ENCODE measurements around the gene CETN3. TPM values are rescaled to one million over a fixed set of nuclear protein-coding genes. Genes with fewer than 3 reads are reported as not detected.

CETN3 gene
- total RNA-seq, 1 experiment from 2014 or later, result 28.5 TPM

DNA sequence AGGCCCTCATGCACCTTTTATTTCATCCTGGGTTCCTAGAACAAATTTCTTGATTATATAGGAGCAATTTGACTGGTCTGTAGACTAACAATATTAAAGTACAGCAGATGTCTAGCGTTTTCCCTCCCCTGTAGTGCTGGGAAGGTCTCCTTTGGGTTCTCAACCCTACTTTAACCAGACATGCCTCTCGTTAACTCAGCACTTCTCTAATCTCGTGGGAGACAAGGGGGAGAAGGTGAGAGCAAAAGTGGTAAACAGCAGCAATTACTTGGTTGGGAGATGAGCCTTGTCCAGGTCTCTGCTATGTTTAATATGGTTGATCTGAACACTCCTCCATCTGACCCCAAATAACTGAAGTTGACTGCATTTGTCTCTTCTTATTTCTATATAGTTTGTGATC is 22.0 kb downstream of the CETN3 start:
- no peak for ATAC-seq
- no peak overlapping the region for H3K9ac ChIP-seq (ENCODE audit: low read length)
- ChIA-PET CTCF (interaction anchor here (1.1 kb wide), 1 partner anchor 217 kb away, joined by 3 read pairs; no protein-coding TSS in a partner anchor), POLR2A (ENCODE audit: unreplicated experiment) (interaction anchor here (0.5 kb wide), 1 partner anchor 23 kb away, joined by 3 read pairs; no protein-coding TSS in a partner anchor)
- H2AFZ ChIP-seq (ENCODE audit: low read length), result no peak overlapping the region
- no peaks in the 10 kb centered on the region for H3K79me2 ChIP-seq (ENCODE audit: low read length)
- H3K4me1 ChIP-seq (ENCODE audit: insufficient read depth, low read length), result no peaks in the 10 kb centered on the region
- no peaks in the 10 kb centered on the region for H3K36me3 ChIP-seq (ENCODE audit: low read depth, low read length)
- TF ChIP-seq EZH2 (IDR thresholded peaks at IDR 0.05; ENCODE audit: low read length, unreplicated experiment), result no peak
- DNase-seq, result no peak
- H4K20me1 ChIP-seq (ENCODE audit: low read length), result no peaks in the 10 kb centered on the region
- no peaks in the 10 kb centered on the region for H3F3A ChIP-seq (ENCODE audit: low read length, unreplicated experiment)
- H3K9me3 ChIP-seq (ENCODE audit: low read length), result no peaks in the 10 kb centered on the region
- H3K27ac ChIP-seq (ENCODE audit: low read length), result no peak overlapping the region
- intact Hi-C loops (cut with micrococcal nuclease), result loop anchor here (5.0 kb wide), 3 partner anchors 80 to 1660 kb away; no protein-coding TSS in a partner anchor
- BruUV-seq (replicated peaks), result no TSS peak
- H3K27me3 ChIP-seq (ENCODE audit: low read length), result no peaks in the 10 kb centered on the region
- no peak overlapping the region for H3K4me3 ChIP-seq (ENCODE audit: low read length)
- no peak overlapping the region for H3K4me2 ChIP-seq (ENCODE audit: low read length)
- no peaks in the 10 kb centered on the region for H3K9me2 ChIP-seq (replicated peaks; ENCODE audit: low read length)

DNA sequence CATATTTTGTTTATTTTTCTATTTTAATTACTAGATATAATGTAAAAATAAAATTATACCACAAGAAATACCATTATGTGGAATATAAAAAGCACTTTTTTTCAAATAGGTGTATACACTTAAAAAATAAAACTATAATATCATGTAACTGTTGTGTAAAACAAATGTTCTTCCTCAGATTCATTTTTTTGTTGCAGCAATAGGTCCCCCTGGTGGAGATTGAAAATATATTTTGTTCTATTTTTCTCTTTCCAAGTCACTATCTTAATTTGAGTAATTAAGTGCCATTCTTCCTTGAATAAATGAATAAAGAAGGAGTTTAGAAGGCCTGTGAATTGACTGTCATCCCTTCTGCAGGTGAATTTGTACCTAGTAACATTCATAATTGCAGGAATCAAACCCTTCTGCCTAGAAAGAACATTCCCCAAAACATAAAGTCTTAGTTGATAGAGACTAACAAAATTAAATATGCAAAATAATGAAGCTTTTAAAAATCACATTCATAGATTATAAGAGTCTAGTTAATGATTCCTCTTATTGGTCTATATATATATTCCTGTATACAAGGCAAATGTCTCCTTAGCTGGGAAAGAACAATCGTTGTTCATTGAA is 23.4 kb downstream of the CETN3 start:
- Histone ChIP-seq H3K36me3 (ENCODE audit: low read depth, low read length) (no peaks in the 10 kb centered on the region), H4K20me1 (ENCODE audit: low read length) (no peaks in the 10 kb centered on the region), H3K27ac (ENCODE audit: low read length) (no peak overlapping the region), H3K79me2 (ENCODE audit: low read length) (no peaks in the 10 kb centered on the region), H3K4me1 (ENCODE audit: insufficient read depth, low read length) (peaks cover 9% of the 10 kb centered on the region), H3K4me3 (ENCODE audit: low read length) (no peak overlapping the region), H3K9me3 (ENCODE audit: low read length) (no peaks in the 10 kb centered on the region), H3K9me2 (replicated peaks; ENCODE audit: low read length) (no peaks in the 10 kb centered on the region), H3F3A (ENCODE audit: low read length, unreplicated experiment) (no peaks in the 10 kb centered on the region), H2AFZ (ENCODE audit: low read length) (no peak overlapping the region), H3K9ac (ENCODE audit: low read length) (no peak overlapping the region), H3K27me3 (ENCODE audit: low read length) (no peaks in the 10 kb centered on the region), H3K4me2 (ENCODE audit: low read length) (no peak overlapping the region)
- TF ChIP-seq EZH2phosphoT487 (IDR thresholded peaks at IDR 0.05; ENCODE audit: borderline replicate concordance, low read length) (no peak), EZH2 (IDR thresholded peaks at IDR 0.05; ENCODE audit: low read length, unreplicated experiment) (no peak)
- TF ChIP-seq, protein P1, sequence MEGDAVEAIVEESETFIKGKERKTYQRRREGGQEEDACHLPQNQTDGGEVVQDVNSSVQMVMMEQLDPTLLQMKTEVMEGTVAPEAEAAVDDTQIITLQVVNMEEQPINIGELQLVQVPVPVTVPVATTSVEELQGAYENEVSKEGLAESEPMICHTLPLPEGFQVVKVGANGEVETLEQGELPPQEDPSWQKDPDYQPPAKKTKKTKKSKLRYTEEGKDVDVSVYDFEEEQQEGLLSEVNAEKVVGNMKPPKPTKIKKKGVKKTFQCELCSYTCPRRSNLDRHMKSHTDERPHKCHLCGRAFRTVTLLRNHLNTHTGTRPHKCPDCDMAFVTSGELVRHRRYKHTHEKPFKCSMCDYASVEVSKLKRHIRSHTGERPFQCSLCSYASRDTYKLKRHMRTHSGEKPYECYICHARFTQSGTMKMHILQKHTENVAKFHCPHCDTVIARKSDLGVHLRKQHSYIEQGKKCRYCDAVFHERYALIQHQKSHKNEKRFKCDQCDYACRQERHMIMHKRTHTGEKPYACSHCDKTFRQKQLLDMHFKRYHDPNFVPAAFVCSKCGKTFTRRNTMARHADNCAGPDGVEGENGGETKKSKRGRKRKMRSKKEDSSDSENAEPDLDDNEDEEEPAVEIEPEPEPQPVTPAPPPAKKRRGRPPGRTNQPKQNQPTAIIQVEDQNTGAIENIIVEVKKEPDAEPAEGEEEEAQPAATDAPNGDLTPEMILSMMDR (conservative IDR thresholded peaks at IDR 0.05; ENCODE audit: low read depth, low read length), result peak; percentile 72
- ATAC-seq (no peak; the same call in 1 of the 2 replicates), DNase-seq (peak; percentile 70)
- no TSS peak for BruUV-seq (replicated peaks)
- intact Hi-C loops (cut with micrococcal nuclease), result loop anchor here (1.0 to 5.0 kb wide), 6 partner anchors 48 to 1659 kb away; no protein-coding TSS in a partner anchor
- POLR2A ChIA-PET (ENCODE audit: unreplicated experiment), result no interaction called here
- CTCF ChIA-PET, result interaction anchor here (0.5 to 1.8 kb wide), 2 partner anchors 29 to 98 kb away, joined by 3 to 4 read pairs; no protein-coding TSS in a partner anchor

DNA sequence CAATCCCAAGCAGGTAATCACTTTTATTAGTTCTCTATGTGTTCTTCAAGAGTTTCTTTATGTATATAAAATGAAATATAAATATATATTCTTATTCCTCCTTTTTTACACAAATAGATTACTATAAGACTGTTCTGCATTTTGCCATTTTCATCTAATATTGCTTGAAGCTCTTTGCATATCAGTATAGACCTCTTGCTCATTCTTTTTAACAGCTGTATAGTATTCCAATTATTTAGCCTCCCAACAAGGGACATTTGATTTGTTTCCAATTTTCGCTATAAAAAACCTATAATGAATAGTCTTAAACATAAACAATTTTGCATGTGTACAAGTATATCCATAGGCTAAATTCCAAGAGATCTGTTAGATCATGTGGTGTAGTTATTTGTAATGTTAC is 25.2 kb downstream of the CETN3 start:
- Histone ChIP-seq H3K4me3 (ENCODE audit: low read length) (no peak overlapping the region), H3K27me3 (ENCODE audit: low read length) (no peaks in the 10 kb centered on the region), H3K79me2 (ENCODE audit: low read length) (no peaks in the 10 kb centered on the region), H3F3A (ENCODE audit: low read length, unreplicated experiment) (no peaks in the 10 kb centered on the region), H3K9ac (ENCODE audit: low read length) (no peak overlapping the region), H3K9me2 (replicated peaks; ENCODE audit: low read length) (no peaks in the 10 kb centered on the region), H3K27ac (ENCODE audit: low read length) (no peak overlapping the region), H3K36me3 (ENCODE audit: low read depth, low read length) (no peaks in the 10 kb centered on the region), H3K9me3 (ENCODE audit: low read length) (no peaks in the 10 kb centered on the region), H3K4me2 (ENCODE audit: low read length) (no peak overlapping the region), H4K20me1 (ENCODE audit: low read length) (no peaks in the 10 kb centered on the region), H2AFZ (ENCODE audit: low read length) (no peak overlapping the region), H3K4me1 (ENCODE audit: insufficient read depth, low read length) (peaks cover 13% of the 10 kb centered on the region)
- intact Hi-C loops (cut with micrococcal nuclease), result no loop called here
- CTCF ChIA-PET, result no interaction called here
- ATAC-seq, result no peak
- DNase-seq, result no peak
- BruUV-seq (replicated peaks), result no TSS peak
- TF ChIP-seq EZH2 (IDR thresholded peaks at IDR 0.05; ENCODE audit: low read length, unreplicated experiment), result no peak
- TF ChIP-seq EZH2phosphoT487 (IDR thresholded peaks at IDR 0.05; ENCODE audit: borderline replicate concordance, low read length), result no peak
- TF ChIP-seq, protein P1 (conservative IDR thresholded peaks at IDR 0.05; ENCODE audit: low read depth, low read length), result no peak
- POLR2A ChIA-PET (ENCODE audit: unreplicated experiment), result no interaction called here

All from PC-3 (cell line).